PC-9 (cell line): ENCODE measurements around the gene CLNK.

Source experiments
- CTCF ChIP-seq: fragments of 200-600 bp; sonication (generic); conservative IDR thresholded peaks from 2 replicates; pipeline ENCODE4 v1.6.1; 2017; ENCODE audit warnings: mixed run types, antibody characterized with exemption, mild to moderate bottlenecking, moderate library complexity
- EZH2 ChIP-seq: fragments of 200-600 bp; sonication (generic); IDR thresholded peaks from 2 replicates; pipeline ENCODE4 v1.8.0; 2017; ENCODE audit warnings: antibody characterized with exemption, low read depth

- TF ChIP-seq CTCF = no peak
- TF ChIP-seq EZH2 = no peak
Measured at GRCh38 chr4:10648479-10648878, 36.1 kb downstream of the CLNK start.
